ENCODE results near the gene ZRANB1.

GRCh38 chr10:125018576-125019143 is 76.7 kb downstream of the ZRANB1 start:
- no peak for TF ChIP-seq POLR2A (IDR thresholded peaks at IDR 0.05; ENCODE audit: low read depth, low read length)
- no peak for TF ChIP-seq POLR2AphosphoS5 (IDR thresholded peaks at IDR 0.05; ENCODE audit: low read depth, low read length)
- TF ChIP-seq TAF1 (IDR thresholded peaks at IDR 0.05; ENCODE audit: low read depth, low read length), result no peak
